ENCODE data around the gene RHBDD3.
A peak's percentile ranks its signal among the peaks of the same experiment; 100 is the strongest.
"Not testable (repeated sequence)": the region's sequence is repeated elsewhere in the genome, so short reads cannot be mapped to it uniquely, and the experiment has no call there.

Gene RHBDD3

GRCh38 chr22:29268511-29269229, 889 bp upstream of the RHBDD3 start:
- peak; percentile 89 for DNase-seq

DNA sequence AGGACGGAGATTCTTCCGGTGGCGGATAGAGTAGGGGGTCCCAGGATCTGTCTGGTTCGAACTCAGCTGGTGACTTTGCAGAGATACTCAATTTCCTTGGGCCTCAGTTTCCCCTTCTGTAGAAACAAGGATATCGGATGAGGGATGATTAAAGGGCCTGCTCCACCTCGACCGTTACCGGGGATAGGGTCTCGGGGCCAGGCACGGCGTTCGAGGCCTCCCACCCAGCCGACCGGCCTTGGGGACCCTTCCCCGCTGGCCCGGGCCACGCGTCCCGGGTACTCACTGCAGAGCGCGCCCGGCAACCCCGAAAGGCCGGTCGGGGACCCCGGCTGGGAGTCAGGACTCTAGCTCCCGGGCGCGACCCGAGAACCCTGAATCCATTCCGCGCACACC, 321 bp downstream of the RHBDD3 start:
- DNase-seq, result no peak

- peak; percentile 70 for DNase-seq
Observed at GRCh38 chr22:29266564-29267461, 968 bp downstream of the RHBDD3 start.

DNA sequence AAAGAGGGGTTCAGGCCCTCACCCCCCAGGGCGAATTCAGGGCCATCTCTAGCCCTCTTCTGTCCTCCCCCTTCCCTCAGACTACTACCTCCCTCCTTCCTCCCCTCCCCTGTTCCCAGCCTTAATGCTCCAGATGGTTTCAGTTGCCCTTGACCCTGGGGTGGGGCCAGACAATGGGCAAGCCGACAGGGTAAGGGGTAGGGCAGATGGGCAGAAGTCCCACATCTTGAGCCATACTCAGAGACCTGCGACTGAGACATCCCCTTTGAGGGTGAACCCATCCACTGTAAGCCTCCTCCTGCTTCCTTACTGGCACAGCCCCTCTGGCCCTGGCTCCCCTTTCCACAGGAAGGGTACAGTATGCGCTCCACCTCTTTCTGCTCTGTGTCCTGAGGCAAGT, 1.9 kb downstream of the RHBDD3 start:
- peak; percentile 52 for DNase-seq

- DNase-seq, result no peak
Observed at GRCh38 chr22:29265305-29265704, 2.5 kb downstream of the RHBDD3 start.

DNA sequence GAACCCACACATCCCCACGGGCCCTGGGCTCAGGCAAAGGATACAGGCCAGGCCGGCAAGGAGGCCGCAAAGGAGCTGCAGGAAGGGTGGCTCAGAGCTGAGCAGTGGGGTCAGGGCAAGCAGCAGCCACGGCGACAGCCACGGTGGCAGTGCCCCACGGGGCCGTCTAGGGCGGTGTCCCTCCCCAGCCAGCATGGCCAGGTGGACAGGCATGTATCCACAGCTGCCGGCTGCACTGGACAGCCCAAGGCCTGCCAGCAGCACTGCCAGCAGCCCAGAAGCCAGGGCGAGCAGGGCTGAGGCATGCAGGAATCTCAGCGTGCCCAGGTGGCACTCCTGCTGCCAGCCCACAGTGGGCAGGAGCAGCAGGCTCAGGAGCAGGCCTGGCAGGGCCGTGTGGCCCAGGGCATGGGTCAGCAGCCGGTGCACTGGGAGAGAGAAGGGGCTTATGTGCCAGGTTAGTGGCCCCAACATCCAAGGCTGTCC, 3.9 kb downstream of the RHBDD3 start:
- DNase-seq, result no peak

DNA sequence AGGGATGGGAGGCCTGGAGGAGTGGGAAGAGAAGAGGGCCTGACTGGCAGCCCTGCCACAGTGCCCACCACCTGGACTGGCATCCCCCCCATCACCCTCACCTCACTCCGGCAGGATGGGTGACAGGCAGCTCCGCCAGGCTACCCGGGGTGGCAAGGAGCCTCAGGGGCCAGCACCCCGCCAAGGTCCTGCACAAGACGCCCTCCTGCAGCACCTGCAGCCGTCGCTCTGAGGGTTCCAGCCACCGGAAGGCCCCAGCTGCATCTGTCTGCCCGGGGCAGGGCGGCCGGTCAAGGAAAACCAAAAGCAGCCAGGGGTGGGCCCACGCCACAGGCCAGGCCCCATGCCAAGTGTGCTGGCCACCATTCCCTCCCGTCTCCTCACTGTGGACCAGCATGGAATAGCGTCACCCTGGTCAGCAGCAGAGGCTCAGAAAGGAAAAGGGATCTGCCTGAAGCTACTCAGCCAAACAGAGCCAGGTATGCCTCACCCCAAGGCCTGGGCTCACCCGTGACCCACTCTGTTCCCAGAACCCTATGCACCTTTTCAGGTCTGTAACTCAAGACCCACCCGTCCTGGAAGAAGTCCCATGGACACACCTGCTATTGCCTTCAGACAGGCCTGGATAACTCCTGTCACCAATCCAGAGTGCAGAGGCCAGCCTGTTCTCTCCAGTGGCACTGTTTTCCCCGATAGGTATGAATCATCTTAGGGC, 7.0 kb downstream of the RHBDD3 start:
- DNase-seq, result no peak

GRCh38 chr22:29260031-29260560, 7.7 kb downstream of the RHBDD3 start:
- DNase-seq, result no peak

- DNase-seq, result peak; percentile 25
Observed at GRCh38 chr22:29259253-29259899, 8.4 kb downstream of the RHBDD3 start.

- DNase-seq, result no peak
Observed at GRCh38 chr22:29258407-29259252, 9.2 kb downstream of the RHBDD3 start.

DNA sequence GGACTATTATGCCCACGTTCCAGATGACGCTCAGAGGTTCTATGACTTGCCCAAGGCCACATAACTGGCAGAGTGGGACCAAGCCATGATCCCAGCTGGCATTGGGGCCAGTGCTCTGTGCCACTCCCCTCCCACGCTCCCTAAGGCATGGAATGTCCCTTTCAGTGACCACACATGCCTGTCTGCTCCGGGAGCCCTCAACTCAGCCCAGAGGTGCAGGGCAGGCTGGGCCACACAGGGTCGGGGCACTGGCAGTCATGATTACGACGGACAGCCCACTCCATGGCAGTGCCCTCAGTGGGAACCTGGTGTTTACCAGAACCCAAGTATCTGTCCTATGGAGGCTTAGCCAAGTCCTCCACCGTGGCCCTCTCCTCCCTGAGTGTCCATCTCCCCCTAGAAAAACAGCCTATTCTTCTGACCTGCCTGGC, 10.0 kb downstream of the RHBDD3 start:
- no peak for DNase-seq

- DNase-seq, result no peak
Observed at GRCh38 chr22:29256606-29257325, 11.0 kb downstream of the RHBDD3 start.

- DNase-seq, result no peak
Observed at GRCh38 chr22:29255064-29255621, 12.6 kb downstream of the RHBDD3 start.

- no peak for DNase-seq
Observed at GRCh38 chr22:29254286-29254660, 13.5 kb downstream of the RHBDD3 start.

- DNase-seq, result no peak
Observed at GRCh38 chr22:29253561-29254285, 14.1 kb downstream of the RHBDD3 start.

GRCh38 chr22:29251981-29252911, 15.5 kb downstream of the RHBDD3 start:
- DNase-seq, result no peak

DNA sequence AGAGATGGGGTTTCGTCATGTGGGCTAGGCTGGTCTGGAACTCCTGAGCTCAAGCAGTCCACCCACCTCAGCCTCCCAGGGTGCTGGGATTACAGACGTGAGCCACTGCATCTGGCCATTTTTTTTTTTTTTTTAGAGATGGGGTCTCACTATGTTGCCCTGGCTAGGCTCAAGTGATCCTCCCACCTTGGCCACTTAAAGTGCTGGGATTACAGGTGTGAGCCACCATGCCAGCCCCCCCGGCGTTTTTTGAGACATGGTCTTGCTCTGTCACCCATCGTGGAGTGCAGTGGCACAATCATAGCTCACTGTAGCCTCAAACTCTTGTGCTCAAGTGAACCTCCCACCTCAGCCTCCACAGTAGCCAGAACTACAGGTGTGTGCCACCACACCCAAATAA, 16.5 kb downstream of the RHBDD3 start:
- no peak for DNase-seq

DNA sequence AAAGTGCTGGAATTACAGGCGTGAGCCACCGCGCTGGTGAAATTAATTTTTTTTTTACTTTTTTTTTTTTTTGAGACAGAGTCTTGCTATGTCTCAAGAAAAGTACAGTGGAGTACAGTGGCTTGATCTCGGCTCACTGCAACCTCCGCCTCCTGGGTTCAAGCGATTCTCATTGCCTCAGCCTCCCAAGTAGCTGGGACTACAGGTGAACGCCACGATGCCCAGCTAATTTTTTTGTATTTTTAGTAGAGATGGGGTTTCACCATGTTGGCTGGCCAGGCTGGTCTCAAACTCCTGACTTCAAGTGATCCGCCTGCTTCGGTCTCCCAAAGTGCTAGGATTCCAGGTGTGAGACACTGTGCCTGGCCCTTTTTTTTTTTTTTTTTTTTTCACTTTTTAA, 19.9 kb downstream of the RHBDD3 start:
- DNase-seq, result not testable (repeated sequence)

Measured in NCI-H69 (cell line).